Measurements from ENCODE around the gene SEL1L. TPM values are rescaled to one million over a fixed set of nuclear protein-coding genes. Genes with fewer than 3 reads are reported as not detected.

The SEL1L gene
- polyA plus RNA-seq, 1 of the 3 experiments (the other 2 are of a cell fraction): 13.8 TPM

DNA sequence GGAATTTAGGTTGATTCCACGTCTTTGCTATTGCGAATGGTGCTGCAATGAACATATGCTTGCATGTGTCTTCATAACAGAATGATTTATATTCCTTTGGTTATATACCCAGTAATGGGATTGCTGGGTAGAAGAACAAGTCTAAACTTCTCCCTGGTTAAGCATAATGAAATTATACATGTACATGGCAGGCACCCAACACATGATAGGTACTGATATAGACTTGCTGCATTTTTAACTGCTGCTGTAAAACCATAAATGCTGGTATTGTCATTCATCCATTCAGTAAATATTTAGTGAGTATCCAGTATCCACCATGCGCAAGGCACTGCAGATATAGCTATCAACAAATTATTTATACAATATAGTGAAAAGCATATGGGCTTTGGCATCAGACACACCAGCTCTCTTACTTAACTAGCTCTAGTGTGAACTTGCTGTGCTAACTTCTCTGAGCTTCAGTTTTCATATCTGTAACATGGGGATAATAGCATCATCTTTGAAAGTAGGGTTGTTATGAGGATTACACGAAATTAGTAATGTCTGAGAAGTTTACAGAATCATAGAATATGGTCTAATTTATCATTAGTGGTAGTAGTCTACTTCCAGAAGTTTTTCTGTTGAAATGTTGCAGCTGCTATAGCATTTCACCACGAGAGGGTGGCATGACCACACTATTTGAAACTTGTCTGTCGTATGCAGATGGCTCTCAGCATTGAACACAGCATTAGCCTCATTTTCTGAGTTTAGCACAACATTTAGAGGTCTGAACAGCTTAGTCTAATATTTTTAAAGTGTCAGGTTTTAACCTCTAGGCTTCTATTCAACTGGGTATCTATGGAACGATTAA, 32.0 kb upstream of the SEL1L start:
- no peaks in the 10 kb centered on the region for H3K9me2 ChIP-seq
- no peak overlapping the region for H2AFZ ChIP-seq (ENCODE audit: low read depth)
- no peak overlapping the region for H3K4me2 ChIP-seq
- H3K36me3 ChIP-seq (replicated peaks in 1 of 2; ENCODE audit: control insufficient read depth in 1 of 2, insufficient read depth in 2 of 2, low read length in 1 of 2): no peaks in the 10 kb centered on the region
- TF ChIP-seq RAD21 (IDR thresholded peaks at IDR 0.05; ENCODE audit: low read length): peak; percentile 67
- no peak for TF ChIP-seq MXI1 (IDR thresholded peaks at IDR 0.05; ENCODE audit: low read depth, low read length)
- no peak for TF ChIP-seq SMC3 (IDR thresholded peaks at IDR 0.05; ENCODE audit: low read depth, low read length)
- no peak for TF ChIP-seq JUND (IDR thresholded peaks at IDR 0.05)
- TF ChIP-seq CTCF (IDR thresholded peaks at IDR 0.05): peak; percentile 59
- TF ChIP-seq, protein P1, sequence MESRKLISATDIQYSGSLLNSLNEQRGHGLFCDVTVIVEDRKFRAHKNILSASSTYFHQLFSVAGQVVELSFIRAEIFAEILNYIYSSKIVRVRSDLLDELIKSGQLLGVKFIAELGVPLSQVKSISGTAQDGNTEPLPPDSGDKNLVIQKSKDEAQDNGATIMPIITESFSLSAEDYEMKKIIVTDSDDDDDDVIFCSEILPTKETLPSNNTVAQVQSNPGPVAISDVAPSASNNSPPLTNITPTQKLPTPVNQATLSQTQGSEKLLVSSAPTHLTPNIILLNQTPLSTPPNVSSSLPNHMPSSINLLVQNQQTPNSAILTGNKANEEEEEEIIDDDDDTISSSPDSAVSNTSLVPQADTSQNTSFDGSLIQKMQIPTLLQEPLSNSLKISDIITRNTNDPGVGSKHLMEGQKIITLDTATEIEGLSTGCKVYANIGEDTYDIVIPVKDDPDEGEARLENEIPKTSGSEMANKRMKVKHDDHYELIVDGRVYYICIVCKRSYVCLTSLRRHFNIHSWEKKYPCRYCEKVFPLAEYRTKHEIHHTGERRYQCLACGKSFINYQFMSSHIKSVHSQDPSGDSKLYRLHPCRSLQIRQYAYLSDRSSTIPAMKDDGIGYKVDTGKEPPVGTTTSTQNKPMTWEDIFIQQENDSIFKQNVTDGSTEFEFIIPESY (IDR thresholded peaks at IDR 0.05; ENCODE audit: borderline replicate concordance, low read depth): no peak
- H3F3A ChIP-seq (replicated peaks; ENCODE audit: insufficient read depth): no peaks in the 10 kb centered on the region
- no peak for DNase-seq
- H3K27me3 ChIP-seq (ENCODE audit: insufficient read depth): no peaks in the 10 kb centered on the region; the same call in 1 of the 2 replicates
- H3K9me3 ChIP-seq: no peaks in the 10 kb centered on the region
- ChIA-PET CTCF (interaction anchor here (0.9 to 1.6 kb wide), 6 partner anchors 9 to 1506 kb away, joined by 3 to 4 read pairs (median 4); no protein-coding TSS in a partner anchor), POLR2A (no interaction called here)
- no peaks in the 10 kb centered on the region; a peak in 1 of 4 replicates for H3K4me1 ChIP-seq (ENCODE audit: control insufficient read depth in 1 of 2, insufficient read depth in 2 of 2, low read depth in 1 of 2, low read length in 1 of 2)
- H3K27ac ChIP-seq (ENCODE audit: low read depth in 2 of 2, low read length in 1 of 2): no peak overlapping the region
- no peaks in the 10 kb centered on the region for H3K79me2 ChIP-seq (ENCODE audit: insufficient read depth)
- WGBS (ENCODE audit: low lambda C conversion rate): 21% methylated on average over 7 of the region's 7 CpGs
- H3K4me3 ChIP-seq (ENCODE audit: low read depth in 2 of 2, low read length in 1 of 2): no peak overlapping the region; a peak in 1 of 4 replicates
- H4K20me1 ChIP-seq (ENCODE audit: insufficient read depth): no peaks in the 10 kb centered on the region
- no peak overlapping the region for H3K9ac ChIP-seq

DNA sequence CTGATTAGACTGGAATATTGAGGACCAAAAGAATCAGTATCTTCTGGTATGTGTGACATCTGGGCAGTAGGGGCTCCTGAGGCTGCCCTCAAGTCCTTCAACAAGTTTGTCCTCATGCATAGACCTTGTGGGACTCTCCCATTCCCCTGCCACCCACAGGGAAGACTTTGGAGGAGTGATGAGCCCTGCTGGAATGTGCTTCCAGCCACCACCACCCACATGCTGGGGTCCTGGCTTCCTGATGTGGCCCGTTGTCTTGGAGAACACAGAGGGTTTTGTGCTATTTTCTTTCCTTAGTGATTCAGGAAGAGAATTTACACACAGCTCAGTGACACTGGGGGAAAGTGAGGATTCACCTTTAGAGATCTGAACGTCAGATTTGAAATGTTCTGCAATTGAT, 29.2 kb upstream of the SEL1L start:
- H2AFZ ChIP-seq (ENCODE audit: low read depth): no peak overlapping the region
- H3K27ac ChIP-seq (ENCODE audit: low read depth in 2 of 2, low read length in 1 of 2): no peak overlapping the region
- no peaks in the 10 kb centered on the region; a peak in 1 of 4 replicates for H3K4me1 ChIP-seq (ENCODE audit: control insufficient read depth in 1 of 2, insufficient read depth in 2 of 2, low read depth in 1 of 2, low read length in 1 of 2)
- H3K9me2 ChIP-seq: no peaks in the 10 kb centered on the region
- H3K27me3 ChIP-seq (ENCODE audit: insufficient read depth): no peaks in the 10 kb centered on the region; the same call in 1 of the 2 replicates
- H4K20me1 ChIP-seq (ENCODE audit: insufficient read depth): no peaks in the 10 kb centered on the region
- H3K9ac ChIP-seq: no peak overlapping the region
- no peaks in the 10 kb centered on the region for H3K36me3 ChIP-seq (replicated peaks in 1 of 2; ENCODE audit: control insufficient read depth in 1 of 2, insufficient read depth in 2 of 2, low read length in 1 of 2)
- H3K9me3 ChIP-seq: no peaks in the 10 kb centered on the region
- ChIA-PET CTCF (no interaction called here), POLR2A (no interaction called here)
- H3K79me2 ChIP-seq (ENCODE audit: insufficient read depth): no peaks in the 10 kb centered on the region
- TF ChIP-seq TAF1 (IDR thresholded peaks at IDR 0.05; ENCODE audit: borderline replicate concordance, low read depth, low read length) (no peak), POLR2AphosphoS5 (IDR thresholded peaks at IDR 0.05; ENCODE audit: low read depth, low read length) (no peak), ELF1 (IDR thresholded peaks at IDR 0.05) (no peak), RXRA (IDR thresholded peaks at IDR 0.05; ENCODE audit: borderline replicate concordance, low read depth) (no peak), PBX3 (IDR thresholded peaks at IDR 0.05) (no peak)
- WGBS (ENCODE audit: low lambda C conversion rate): 0% methylated on average over 2 of the region's 2 CpGs
- H3F3A ChIP-seq (replicated peaks; ENCODE audit: insufficient read depth): no peaks in the 10 kb centered on the region
- H3K4me2 ChIP-seq: peak overlapping the region; percentile 49
- H3K4me3 ChIP-seq (ENCODE audit: low read depth in 2 of 2, low read length in 1 of 2): peak overlapping the region in 1 of 2 experiments; percentile 25; a peak in 2 of 4 replicates
- DNase-seq: no peak

All from SK-N-SH (cell line).